ENCODE measurements around the gene DYNC1I2.

The DYNC1I2 gene

DNA sequence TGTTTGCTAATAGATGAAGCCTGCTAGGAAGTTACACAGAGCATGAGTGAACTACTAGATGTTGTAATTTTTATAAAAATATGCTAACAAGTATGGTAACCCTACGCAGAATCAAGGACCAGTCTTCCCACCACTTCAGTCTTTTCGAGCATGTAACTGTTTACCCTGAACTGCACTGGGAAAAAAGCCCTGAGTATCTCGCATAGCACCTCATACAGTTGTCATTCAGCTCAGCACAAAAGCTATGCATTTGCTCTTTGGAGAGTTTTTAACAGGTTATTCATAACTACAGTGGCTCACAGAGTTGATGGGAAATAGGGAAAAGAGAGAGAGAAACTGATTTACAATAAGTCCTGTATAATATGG, 42.7 kb downstream of the DYNC1I2 start:
- DNase-seq = no peak
- H3K4me3 ChIP-seq (ENCODE audit: control insufficient read depth in 1 of 7, extremely low read depth in 1 of 7, insufficient read depth in 4 of 7, low read depth in 2 of 7, low read length in 6 of 7) = no peak overlapping the region
- ChIA-PET CTCF (no interaction called here), POLR2A (no interaction called here)
- 100% methylated on average over 1 of the region's 3 CpGs for WGBS (ENCODE audit: insufficient coverage)
- peaks cover 24 to 73% (median 34%) of the 10 kb centered on the region in 4 experiments for H3K36me3 ChIP-seq (ENCODE audit: control insufficient read depth in 4 of 4, insufficient read depth in 4 of 4, low read length in 3 of 4)
- H3K27me3 ChIP-seq (replicated peaks in 2 of 5; ENCODE audit: control insufficient read depth in 4 of 5, insufficient read depth in 5 of 5, low read length in 4 of 5) = no peaks in the 10 kb centered on the region
- no peaks in the 10 kb centered on the region for H3K4me1 ChIP-seq (ENCODE audit: control extremely low read depth in 1 of 4, control insufficient read depth in 4 of 4, insufficient read depth in 4 of 4, low read length in 3 of 4)
- H3K9me3 ChIP-seq (ENCODE audit: control extremely low read depth in 1 of 5, control insufficient read depth in 4 of 5, insufficient read depth in 2 of 5, low read depth in 1 of 5, low read length in 4 of 5) = no peaks in the 10 kb centered on the region
- no peak overlapping the region for H3K27ac ChIP-seq (ENCODE audit: insufficient read depth in 1 of 2, low read depth in 1 of 2, low read length in 2 of 2, poor library complexity in 1 of 2, severe bottlenecking in 2 of 2)

DNA sequence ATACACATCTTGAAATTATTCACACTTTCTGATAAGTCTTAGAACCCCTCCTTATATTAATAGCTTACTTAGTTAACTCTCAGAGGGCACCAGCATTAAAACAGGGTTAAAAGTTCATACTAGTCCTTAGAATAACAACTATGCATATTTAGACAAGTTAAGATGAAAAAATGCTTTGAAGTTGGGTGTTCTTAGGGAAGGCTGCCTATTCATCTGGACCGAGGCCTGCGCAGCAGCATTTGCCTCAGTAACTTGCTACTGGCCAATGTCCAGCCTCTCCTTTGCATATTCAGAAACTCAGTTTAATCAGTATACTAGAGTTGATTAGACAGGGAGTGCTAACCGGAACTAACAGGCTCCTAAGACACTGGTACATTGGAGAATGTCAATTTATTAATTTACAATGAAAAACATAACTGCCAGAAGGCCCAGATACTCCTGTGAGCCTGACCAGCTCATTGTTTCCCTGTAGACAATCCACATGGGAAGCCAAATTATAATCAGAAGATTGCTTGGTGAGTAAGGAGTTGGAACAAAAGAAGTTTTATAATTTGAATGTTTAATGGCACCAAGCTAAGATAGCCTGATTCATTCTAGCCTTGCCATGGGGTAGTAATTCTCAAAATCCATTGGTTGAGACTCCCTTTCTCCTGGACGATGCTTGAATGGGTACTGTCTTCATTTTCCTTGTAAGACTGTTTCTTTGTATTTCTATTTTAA, 48.9 kb downstream of the DYNC1I2 start:
- WGBS (ENCODE audit: insufficient coverage) = no CpG with 5 or more reads among the region's 4 CpGs
- H3K4me3 ChIP-seq (ENCODE audit: control insufficient read depth in 1 of 7, extremely low read depth in 1 of 7, insufficient read depth in 4 of 7, low read depth in 2 of 7, low read length in 6 of 7) = no peak overlapping the region
- H3K27ac ChIP-seq (ENCODE audit: insufficient read depth in 1 of 2, low read depth in 1 of 2, low read length in 2 of 2, poor library complexity in 1 of 2, severe bottlenecking in 2 of 2) = no peak overlapping the region
- H3K27me3 ChIP-seq (replicated peaks in 2 of 5; ENCODE audit: control insufficient read depth in 4 of 5, insufficient read depth in 5 of 5, low read length in 4 of 5) = no peaks in the 10 kb centered on the region
- H3K36me3 ChIP-seq (ENCODE audit: control insufficient read depth in 4 of 4, insufficient read depth in 4 of 4, low read length in 3 of 4) = peaks cover 21 to 52% (median 31%) of the 10 kb centered on the region in 4 experiments
- no peak for DNase-seq
- H3K9me3 ChIP-seq (ENCODE audit: control extremely low read depth in 1 of 5, control insufficient read depth in 4 of 5, insufficient read depth in 2 of 5, low read depth in 1 of 5, low read length in 4 of 5) = no peaks in the 10 kb centered on the region
- ChIA-PET POLR2A (no interaction called here), CTCF (interaction anchor here (1.3 to 1.5 kb wide), 3 partner anchors 12 to 48 kb away, joined by 3 read pairs; no protein-coding TSS in a partner anchor)
- H3K4me1 ChIP-seq (ENCODE audit: control extremely low read depth in 1 of 4, control insufficient read depth in 4 of 4, insufficient read depth in 4 of 4, low read length in 3 of 4) = no peaks in the 10 kb centered on the region

DNA sequence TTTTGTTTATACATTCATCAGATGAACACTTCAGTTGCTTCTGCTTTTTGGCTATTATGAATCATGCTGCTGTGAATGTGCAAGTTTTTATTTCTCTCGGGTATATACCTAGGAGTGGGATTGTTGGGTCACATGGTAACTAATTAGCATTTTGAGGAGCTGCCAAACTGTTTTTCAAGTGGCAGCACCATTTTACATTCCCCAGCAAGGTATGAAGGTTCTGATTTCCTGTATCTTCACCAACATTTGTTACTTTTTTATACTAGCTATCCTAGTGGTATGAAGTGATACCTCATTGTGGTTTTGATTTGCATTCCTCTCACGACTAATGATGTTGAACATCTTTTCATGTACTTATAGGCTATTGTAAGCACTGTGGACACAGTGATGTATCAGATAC, 53.9 kb downstream of the DYNC1I2 start:
- H3K4me1 ChIP-seq (ENCODE audit: control extremely low read depth in 1 of 4, control insufficient read depth in 4 of 4, insufficient read depth in 4 of 4, low read length in 3 of 4) = no peaks in the 10 kb centered on the region
- peaks cover 25 to 47% (median 36%) of the 10 kb centered on the region in 4 experiments for H3K36me3 ChIP-seq (ENCODE audit: control insufficient read depth in 4 of 4, insufficient read depth in 4 of 4, low read length in 3 of 4)
- WGBS (ENCODE audit: insufficient coverage) = 83% methylated on average over 1 of the region's 2 CpGs
- ChIA-PET CTCF (no interaction called here), POLR2A (no interaction called here)
- H3K27ac ChIP-seq (ENCODE audit: insufficient read depth in 1 of 2, low read depth in 1 of 2, low read length in 2 of 2, poor library complexity in 1 of 2, severe bottlenecking in 2 of 2) = no peak overlapping the region
- H3K27me3 ChIP-seq (replicated peaks in 2 of 5; ENCODE audit: control insufficient read depth in 4 of 5, insufficient read depth in 5 of 5, low read length in 4 of 5) = no peaks in the 10 kb centered on the region
- DNase-seq = peak in 2 of 3 donors; percentile 28
- no peaks in the 10 kb centered on the region for H3K9me3 ChIP-seq (ENCODE audit: control extremely low read depth in 1 of 5, control insufficient read depth in 4 of 5, insufficient read depth in 2 of 5, low read depth in 1 of 5, low read length in 4 of 5)
- no peak overlapping the region for H3K4me3 ChIP-seq (ENCODE audit: control insufficient read depth in 1 of 7, extremely low read depth in 1 of 7, insufficient read depth in 4 of 7, low read depth in 2 of 7, low read length in 6 of 7)

DNA sequence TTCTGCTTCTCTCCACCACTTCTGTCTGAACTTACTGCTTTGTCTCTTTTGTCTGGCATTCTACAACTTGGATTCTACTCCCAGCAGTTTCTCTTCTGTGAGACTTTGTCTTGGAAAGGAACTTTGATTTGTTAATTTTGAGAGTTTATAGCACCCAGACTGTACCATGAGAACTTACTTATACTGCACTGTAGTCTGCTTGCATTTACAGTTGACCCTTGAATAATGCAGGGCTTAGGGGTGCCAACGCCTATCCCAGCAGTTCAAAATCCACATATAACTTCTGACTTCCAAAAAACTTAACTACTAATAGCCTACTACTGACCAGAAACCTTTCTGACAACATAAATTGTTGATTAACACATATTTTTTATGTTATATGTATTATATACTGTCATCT, 55.5 kb downstream of the DYNC1I2 start:
- DNase-seq = no peak
- WGBS (ENCODE audit: insufficient coverage) = 100% methylated on average over 1 of the region's 1 CpG
- no peaks in the 10 kb centered on the region for H3K4me1 ChIP-seq (ENCODE audit: control extremely low read depth in 1 of 4, control insufficient read depth in 4 of 4, insufficient read depth in 4 of 4, low read length in 3 of 4)
- CTCF ChIA-PET = no interaction called here
- H3K36me3 ChIP-seq (ENCODE audit: control insufficient read depth in 4 of 4, insufficient read depth in 4 of 4, low read length in 3 of 4) = peaks cover 22 to 48% (median 33%) of the 10 kb centered on the region in 4 experiments
- H3K27ac ChIP-seq (ENCODE audit: insufficient read depth in 1 of 2, low read depth in 1 of 2, low read length in 2 of 2, poor library complexity in 1 of 2, severe bottlenecking in 2 of 2) = no peak overlapping the region
- no peaks in the 10 kb centered on the region for H3K27me3 ChIP-seq (replicated peaks in 2 of 5; ENCODE audit: control insufficient read depth in 4 of 5, insufficient read depth in 5 of 5, low read length in 4 of 5)
- H3K9me3 ChIP-seq (ENCODE audit: control extremely low read depth in 1 of 5, control insufficient read depth in 4 of 5, insufficient read depth in 2 of 5, low read depth in 1 of 5, low read length in 4 of 5) = no peaks in the 10 kb centered on the region
- POLR2A ChIA-PET = no interaction called here
- no peak overlapping the region for H3K4me3 ChIP-seq (ENCODE audit: control insufficient read depth in 1 of 7, extremely low read depth in 1 of 7, insufficient read depth in 4 of 7, low read depth in 2 of 7, low read length in 6 of 7)

GRCh38 chr2:171745141-171745540, 57.9 kb downstream of the DYNC1I2 start:
- POLR2A ChIA-PET = no interaction called here
- WGBS (ENCODE audit: insufficient coverage) = 100% methylated on average over 1 of the region's 1 CpG
- CTCF ChIA-PET = no interaction called here
- H3K27me3 ChIP-seq (replicated peaks in 2 of 5; ENCODE audit: control insufficient read depth in 4 of 5, insufficient read depth in 5 of 5, low read length in 4 of 5) = no peaks in the 10 kb centered on the region
- peaks cover 23 to 51% (median 33%) of the 10 kb centered on the region in 4 experiments for H3K36me3 ChIP-seq (ENCODE audit: control insufficient read depth in 4 of 4, insufficient read depth in 4 of 4, low read length in 3 of 4)
- no peak overlapping the region for H3K4me3 ChIP-seq (ENCODE audit: control insufficient read depth in 1 of 7, extremely low read depth in 1 of 7, insufficient read depth in 4 of 7, low read depth in 2 of 7, low read length in 6 of 7)
- DNase-seq = no peak
- H3K4me1 ChIP-seq (ENCODE audit: control extremely low read depth in 1 of 4, control insufficient read depth in 4 of 4, insufficient read depth in 4 of 4, low read length in 3 of 4) = no peaks in the 10 kb centered on the region
- H3K27ac ChIP-seq (ENCODE audit: insufficient read depth in 1 of 2, low read depth in 1 of 2, low read length in 2 of 2, poor library complexity in 1 of 2, severe bottlenecking in 2 of 2) = no peak overlapping the region
- H3K9me3 ChIP-seq (ENCODE audit: control extremely low read depth in 1 of 5, control insufficient read depth in 4 of 5, insufficient read depth in 2 of 5, low read depth in 1 of 5, low read length in 4 of 5) = no peaks in the 10 kb centered on the region

GRCh38 chr2:171745806-171746205, 58.5 kb downstream of the DYNC1I2 start:
- WGBS (ENCODE audit: insufficient coverage) = 90% methylated on average over 3 of the region's 4 CpGs
- no peak for DNase-seq
- CTCF ChIA-PET = no interaction called here

DNA sequence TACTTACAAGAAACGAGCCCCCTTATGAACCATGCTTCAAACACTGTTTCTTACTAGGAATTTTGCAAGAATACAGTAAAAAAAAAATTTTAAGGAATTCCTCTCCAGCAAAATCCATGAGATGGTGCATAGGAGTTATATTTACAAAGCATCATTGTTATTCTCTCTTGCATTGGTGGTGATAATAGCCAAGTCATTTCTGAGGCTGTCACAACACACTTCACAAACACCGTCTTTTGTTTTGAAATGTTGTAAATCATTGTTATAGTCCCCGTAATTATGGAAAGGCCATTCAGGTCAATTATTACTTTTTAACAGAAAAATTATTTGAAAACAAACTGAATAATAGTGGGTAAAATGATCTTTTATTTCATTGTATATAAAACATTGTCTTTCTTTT, 60.1 kb downstream of the DYNC1I2 start:
- no peak for DNase-seq
- H3K27ac ChIP-seq (ENCODE audit: insufficient read depth in 1 of 2, low read depth in 1 of 2, low read length in 2 of 2, poor library complexity in 1 of 2, severe bottlenecking in 2 of 2) = no peak overlapping the region
- H3K36me3 ChIP-seq (ENCODE audit: control insufficient read depth in 4 of 4, insufficient read depth in 4 of 4, low read length in 3 of 4) = peaks cover 22 to 54% (median 34%) of the 10 kb centered on the region in 4 experiments
- no CpG with 5 or more reads among the region's 3 CpGs for WGBS (ENCODE audit: insufficient coverage)
- no peaks in the 10 kb centered on the region for H3K4me1 ChIP-seq (ENCODE audit: control extremely low read depth in 1 of 4, control insufficient read depth in 4 of 4, insufficient read depth in 4 of 4, low read length in 3 of 4)
- ChIA-PET CTCF (no interaction called here), POLR2A (no interaction called here)
- H3K27me3 ChIP-seq (replicated peaks in 2 of 5; ENCODE audit: control insufficient read depth in 4 of 5, insufficient read depth in 5 of 5, low read length in 4 of 5) = no peaks in the 10 kb centered on the region
- no peak overlapping the region for H3K4me3 ChIP-seq (ENCODE audit: control insufficient read depth in 1 of 7, extremely low read depth in 1 of 7, insufficient read depth in 4 of 7, low read depth in 2 of 7, low read length in 6 of 7)
- no peaks in the 10 kb centered on the region for H3K9me3 ChIP-seq (ENCODE audit: control extremely low read depth in 1 of 5, control insufficient read depth in 4 of 5, insufficient read depth in 2 of 5, low read depth in 1 of 5, low read length in 4 of 5)

More at GRCh38 chr2:171745806-171746205, 58.5 kb downstream of the DYNC1I2 start:
- H3K27me3 ChIP-seq (replicated peaks in 2 of 5; ENCODE audit: control insufficient read depth in 4 of 5, insufficient read depth in 5 of 5, low read length in 4 of 5) = no peaks in the 10 kb centered on the region
- H3K4me1 ChIP-seq (ENCODE audit: control extremely low read depth in 1 of 4, control insufficient read depth in 4 of 4, insufficient read depth in 4 of 4, low read length in 3 of 4) = no peaks in the 10 kb centered on the region
- POLR2A ChIA-PET = interaction anchor here (0.5 kb wide), 1 partner anchor 30 kb away, joined by 3 read pairs; no protein-coding TSS in a partner anchor
- no peaks in the 10 kb centered on the region for H3K9me3 ChIP-seq (ENCODE audit: control extremely low read depth in 1 of 5, control insufficient read depth in 4 of 5, insufficient read depth in 2 of 5, low read depth in 1 of 5, low read length in 4 of 5)
- no peak overlapping the region for H3K27ac ChIP-seq (ENCODE audit: insufficient read depth in 1 of 2, low read depth in 1 of 2, low read length in 2 of 2, poor library complexity in 1 of 2, severe bottlenecking in 2 of 2)
- no peak overlapping the region for H3K4me3 ChIP-seq (ENCODE audit: control insufficient read depth in 1 of 7, extremely low read depth in 1 of 7, insufficient read depth in 4 of 7, low read depth in 2 of 7, low read length in 6 of 7)
- peaks cover 24 to 51% (median 32%) of the 10 kb centered on the region in 4 experiments for H3K36me3 ChIP-seq (ENCODE audit: control insufficient read depth in 4 of 4, insufficient read depth in 4 of 4, low read length in 3 of 4)
